CD1c-positive myeloid dendritic cell (primary cell): ENCODE data around the gene IL10.

ENCODE experiments used
- DNase-seq: peaks from one replicate; pipeline ENCODE4 v3.0.0-alpha.2; 2016; ENCODE audit errors: extremely low spot score

IL10 gene

DNA sequence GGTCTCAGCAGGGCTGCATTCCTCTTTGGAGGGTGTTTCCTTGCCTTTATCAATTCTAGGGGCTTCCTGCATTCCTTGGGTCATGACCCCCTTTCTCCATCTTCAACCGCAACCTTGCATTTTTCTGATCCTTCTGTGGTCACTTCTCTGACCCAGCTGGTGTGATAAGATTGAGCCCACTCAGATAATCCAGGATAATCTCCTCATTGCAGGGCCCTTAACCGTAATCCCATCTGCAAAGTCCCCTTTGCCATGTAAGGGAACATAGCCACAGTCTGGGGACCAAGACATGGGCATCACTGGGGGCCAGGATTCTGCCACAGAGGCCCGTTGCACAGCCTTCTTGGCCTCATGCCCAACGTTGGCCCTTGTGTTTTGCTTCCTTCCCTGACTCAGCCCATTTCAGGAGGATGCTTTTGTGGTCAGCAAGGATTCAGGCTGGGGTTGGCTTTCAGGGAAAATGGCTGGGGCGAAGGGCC lies 36.7 kb downstream of the IL10 start:
- no peak for DNase-seq

DNA sequence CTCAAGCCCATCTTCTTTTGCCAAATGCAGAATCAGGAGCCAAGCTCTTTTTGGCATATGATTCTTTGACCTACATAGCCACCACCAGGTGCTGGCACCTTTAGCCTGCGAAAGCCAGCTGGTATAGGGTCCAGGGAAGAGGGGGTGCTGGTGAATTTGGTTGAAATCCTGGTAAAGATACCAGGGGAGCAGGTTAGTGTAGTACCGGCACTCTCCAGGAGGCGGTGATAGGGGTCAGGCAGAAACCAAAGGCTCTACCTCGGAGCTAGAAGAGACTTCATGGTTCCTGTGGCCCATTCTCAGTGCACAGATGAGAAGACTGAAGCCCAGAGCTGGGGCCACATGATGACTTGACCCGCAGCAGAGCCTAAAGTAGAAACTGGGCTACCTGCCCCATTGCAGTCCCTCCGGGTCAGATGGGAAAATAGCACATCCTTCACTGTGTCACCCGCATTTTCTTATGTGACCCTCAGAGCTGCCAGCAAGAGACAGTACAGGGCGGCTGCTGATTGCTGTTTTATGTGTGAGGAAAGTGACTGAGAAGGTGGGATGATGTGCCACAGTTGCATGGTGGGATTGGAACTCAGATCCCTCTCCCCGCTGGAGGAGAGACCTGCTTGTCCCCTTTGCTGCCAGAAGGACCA lies 37.7 kb downstream of the IL10 start:
- peak; percentile 72 for DNase-seq

DNA sequence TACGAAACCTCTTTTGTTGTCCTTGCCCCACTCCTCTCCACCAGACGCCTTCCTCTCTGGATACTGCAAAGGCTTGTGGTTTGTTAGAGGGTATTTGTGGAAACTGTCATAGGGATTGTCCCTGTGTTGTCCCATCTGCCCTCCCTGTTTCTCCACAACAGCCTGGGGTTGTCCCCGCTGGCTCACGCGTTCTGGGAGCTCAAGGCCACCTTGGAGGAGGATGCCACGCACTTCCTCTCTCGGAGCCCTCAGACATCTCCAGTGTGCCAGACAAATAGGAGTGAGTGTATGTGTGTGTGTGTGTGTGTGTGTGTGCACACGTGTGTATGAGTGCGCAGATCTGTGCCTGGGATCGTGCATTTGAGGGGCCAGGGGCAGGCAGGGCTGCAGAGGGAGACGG lies 39.3 kb downstream of the IL10 start:
- no peak for DNase-seq

DNA sequence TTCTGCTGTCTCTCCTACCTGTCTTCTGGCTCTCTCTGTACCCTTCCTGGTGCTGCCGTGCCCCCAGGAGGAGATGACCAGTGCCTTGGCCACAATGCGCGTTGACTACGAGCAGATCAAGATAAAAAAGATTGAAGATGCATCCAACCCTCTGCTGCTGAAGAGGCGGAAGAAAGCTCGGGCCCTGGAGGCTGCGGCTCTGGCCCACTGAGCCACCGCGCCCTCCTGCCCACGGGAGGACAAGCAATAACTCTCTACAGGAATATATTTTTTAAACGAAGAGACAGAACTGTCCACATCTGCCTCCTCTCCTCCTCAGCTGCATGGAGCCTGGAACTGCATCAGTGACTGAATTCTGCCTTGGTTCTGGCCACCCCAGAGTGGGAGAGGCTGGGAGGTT lies 39.8 kb downstream of the IL10 start:
- DNase-seq = no peak

DNA sequence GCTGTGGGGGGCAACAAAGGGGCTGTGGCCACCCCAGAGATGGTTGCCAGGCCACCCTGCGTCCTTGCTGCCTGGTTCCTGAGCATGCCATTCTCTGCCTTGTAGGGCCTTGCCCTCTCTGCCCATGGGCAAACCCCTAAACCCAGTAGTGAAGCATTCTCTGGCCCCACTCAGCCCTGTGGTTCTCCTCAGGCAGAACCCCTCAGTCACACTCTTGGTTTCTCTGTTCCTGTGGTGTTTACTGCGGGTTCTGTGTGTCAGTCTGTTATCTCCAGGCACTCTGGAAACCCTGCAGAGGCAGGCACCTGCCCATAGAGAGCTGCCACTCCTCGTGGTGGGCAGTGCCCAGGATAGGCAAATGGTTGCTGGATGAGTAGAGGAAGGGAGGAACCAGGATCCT lies 42.8 kb downstream of the IL10 start:
- DNase-seq = no peak

- DNase-seq = no peak
Observed at GRCh38 chr1:206729050-206729449, 43.2 kb downstream of the IL10 start.

DNA sequence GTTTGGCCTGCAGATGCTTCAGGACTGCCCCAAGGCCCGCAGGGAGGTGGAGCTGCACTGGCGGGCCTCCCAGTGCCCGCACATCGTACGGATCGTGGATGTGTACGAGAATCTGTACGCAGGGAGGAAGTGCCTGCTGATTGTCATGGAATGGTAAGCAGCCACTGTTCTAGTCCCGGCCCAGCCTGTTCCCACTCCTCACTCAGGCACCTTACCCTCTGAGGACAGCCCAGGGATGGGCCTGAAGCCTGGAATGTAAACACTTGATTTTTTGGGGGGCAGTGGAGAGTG lies 43.7 kb downstream of the IL10 start:
- DNase-seq = no peak

DNA sequence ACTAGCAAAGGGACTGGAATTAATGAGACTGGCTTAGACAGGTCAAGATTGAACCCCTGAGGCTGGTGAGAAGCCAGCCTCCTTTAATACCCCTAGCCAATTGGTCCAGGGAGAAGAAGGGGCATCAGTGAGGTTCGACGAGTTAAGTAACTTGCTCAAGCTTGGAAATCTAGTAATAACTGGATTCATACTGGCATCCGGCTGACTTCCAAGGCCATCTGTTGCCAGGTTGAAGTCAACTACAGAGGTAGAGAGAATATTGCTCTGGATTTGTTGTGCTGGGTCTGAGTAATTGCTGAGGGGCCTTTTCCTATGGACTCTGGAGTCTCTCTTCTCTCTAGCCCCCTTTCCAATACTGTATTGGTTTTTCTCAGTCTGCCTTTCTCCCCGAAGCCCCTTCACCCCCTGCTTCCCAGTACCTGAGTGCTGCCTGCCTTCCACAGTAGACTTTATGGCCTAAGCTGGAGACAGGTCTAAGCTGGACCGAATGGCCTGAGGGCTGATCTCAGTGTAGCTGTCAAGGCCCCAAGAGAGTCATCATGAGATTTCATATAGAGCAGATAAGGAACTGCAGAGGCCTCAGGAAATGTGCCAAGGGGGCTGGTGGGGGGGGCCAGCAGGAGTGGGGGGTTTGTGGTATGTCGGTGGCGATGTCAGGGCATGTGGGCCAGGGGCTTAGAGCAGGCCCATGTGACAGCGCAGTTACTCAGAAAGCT lies 44.2 kb downstream of the IL10 start:
- DNase-seq = no peak

GRCh38 chr1:206725109-206725963 lies 47.0 kb downstream of the IL10 start:
- peak; percentile 65 for DNase-seq

DNA sequence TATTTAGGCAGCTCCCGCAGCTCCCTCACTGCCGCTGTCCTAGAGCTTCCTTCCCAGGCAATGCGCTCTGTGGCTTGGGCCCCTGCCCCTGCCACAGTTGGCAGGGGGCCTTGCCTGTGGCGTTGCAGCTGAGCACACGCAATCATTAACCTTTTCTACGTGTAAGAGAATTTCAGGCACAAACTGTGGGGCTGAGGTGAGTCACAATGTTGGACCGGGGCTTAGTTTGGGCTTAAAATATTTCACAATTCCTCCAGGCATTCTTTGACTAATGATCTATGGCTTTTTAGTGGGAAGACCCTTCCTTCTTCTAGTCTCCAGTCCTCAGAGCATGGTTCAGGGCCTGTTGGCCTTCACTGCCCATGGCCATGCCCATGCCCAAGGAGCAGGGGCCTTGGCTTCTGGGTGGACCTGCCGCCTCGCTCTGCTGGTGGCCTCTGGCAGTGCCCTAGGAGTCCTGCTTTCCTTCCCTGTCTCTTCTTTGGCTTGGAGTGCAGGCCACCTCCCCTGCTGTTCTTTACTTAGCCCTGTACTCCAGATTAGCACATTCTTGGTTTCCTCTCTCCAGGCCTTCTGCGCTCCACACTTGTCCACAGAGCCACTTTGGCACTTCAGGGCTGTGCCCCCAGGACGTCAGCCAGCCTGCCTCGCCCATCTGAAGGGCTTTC lies 48.4 kb downstream of the IL10 start:
- no peak for DNase-seq

DNA sequence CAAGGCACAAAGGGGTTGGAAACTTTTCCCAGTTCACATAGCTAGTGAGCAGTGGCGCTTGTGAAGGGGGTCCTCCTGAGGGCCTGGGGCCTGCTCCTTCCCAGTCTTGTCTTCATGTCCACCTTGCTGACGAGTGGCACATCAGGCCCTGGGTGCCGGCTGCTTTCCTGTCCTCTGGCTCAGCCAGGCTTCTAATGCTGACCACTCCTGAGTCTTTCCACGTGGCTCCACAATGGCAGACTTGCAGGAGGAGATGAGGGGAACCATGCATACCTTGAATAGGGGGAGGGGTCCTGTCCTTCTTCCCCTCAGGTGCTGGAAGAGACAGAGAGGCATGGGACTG lies 48.9 kb downstream of the IL10 start:
- no peak for DNase-seq

DNA sequence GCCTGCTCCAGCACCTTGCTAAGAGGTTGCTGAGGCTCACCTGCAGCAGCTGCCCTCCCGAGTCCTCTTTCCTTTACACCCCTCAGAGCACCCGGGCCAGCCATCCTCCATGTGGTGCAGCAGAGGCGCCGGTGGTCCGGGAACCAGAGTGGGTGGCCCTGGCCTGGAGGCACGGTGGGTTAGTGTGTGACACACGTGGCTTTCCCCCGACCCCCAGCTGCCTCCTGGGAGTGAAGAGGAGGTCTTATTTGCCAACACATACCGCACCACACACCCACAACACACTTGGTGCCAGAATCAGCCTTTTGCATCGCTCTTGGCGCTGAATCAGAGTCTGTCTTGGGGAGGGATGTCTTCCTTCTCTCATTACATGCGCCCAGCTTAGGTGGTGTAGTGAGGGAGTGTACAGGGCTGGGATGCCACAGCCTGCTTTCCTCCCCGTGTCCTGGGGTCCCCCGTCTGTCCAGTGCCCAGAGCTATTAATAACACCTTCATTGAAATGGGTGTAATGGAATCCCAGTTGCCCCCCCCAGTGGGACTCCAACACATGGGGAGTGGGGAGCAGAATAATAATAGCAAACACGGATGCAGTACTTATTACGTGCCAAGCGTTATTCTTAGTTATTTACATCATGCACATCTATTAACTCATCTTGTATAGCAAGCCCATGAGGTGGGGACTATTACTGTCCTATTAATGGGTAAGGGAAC lies 49.4 kb downstream of the IL10 start:
- DNase-seq = no peak

DNA sequence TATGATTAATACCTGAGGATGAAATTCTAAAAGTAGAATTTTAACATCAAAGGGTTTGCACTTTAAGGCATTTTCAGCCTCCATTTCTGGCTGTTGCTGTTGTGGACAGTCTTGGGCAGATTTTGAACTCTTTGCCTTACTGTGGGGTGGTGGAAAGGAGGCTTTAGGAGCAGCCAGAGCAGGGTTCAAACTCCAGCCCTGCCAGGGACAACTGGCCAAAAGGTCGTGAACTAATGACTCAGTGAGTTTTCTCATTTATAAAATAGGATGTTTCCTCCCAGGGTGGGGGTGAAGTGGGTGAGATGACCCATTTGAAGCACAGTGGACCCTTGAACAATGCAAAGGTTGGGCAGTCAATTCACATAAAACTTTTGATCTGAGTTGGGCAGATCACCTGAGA lies 50.8 kb downstream of the IL10 start:
- DNase-seq = no peak

GRCh38 chr1:206719169-206719839 lies 53.0 kb downstream of the IL10 start:
- DNase-seq = no peak

- no peak for DNase-seq
Observed at GRCh38 chr1:206717674-206717989, 54.7 kb downstream of the IL10 start.
